SK-N-SH treated with all-trans-retinoic acid at 6 μM for 48 hours (cell line): ENCODE results near the gene HSD17B14.

Experiments used
- ATAC-seq: fragments of 200-7000 bp; cut with Tn5 transposase; 3 replicates; pipeline ENCODE4 v1.9.1; 2020; ENCODE audit warnings: mild to moderate bottlenecking, moderate library complexity
- CREB5 ChIP-seq: fragments of 250-450 bp; sonication (Bioruptor Pico); IDR thresholded peaks from 2 replicates; pipeline ENCODE4 v1.5.1; 2020; ENCODE audit warnings: low read depth, mild to moderate bottlenecking, moderate library complexity
- CSDC2 ChIP-seq: fragments of 250-450 bp; sonication (Bioruptor Pico); IDR thresholded peaks from 2 replicates; pipeline ENCODE4 v1.5.0; 2020; ENCODE audit warnings: mild to moderate bottlenecking, moderate library complexity
- CSRNP3 ChIP-seq: fragments of 250-450 bp; sonication (Bioruptor Pico); IDR thresholded peaks from 2 replicates; pipeline ENCODE4 v1.5.1; 2021; ENCODE audit warnings: mild to moderate bottlenecking, moderate library complexity
- ESRRG ChIP-seq: fragments of 250-450 bp; sonication (Bioruptor Pico); IDR thresholded peaks from 2 replicates; pipeline ENCODE4 v1.6.1; 2021; ENCODE audit warnings: mild to moderate bottlenecking
- GLIS3 ChIP-seq: fragments of 250-450 bp; sonication (Bioruptor Pico); IDR thresholded peaks from 2 replicates; pipeline ENCODE4 v1.5.0; 2020; ENCODE audit warnings: mild to moderate bottlenecking, moderate library complexity
- ISL1 ChIP-seq: fragments of 250-450 bp; sonication (Bioruptor Pico); IDR thresholded peaks from 2 replicates; pipeline ENCODE4 v2.1.2; 2022; ENCODE audit warnings: mild to moderate bottlenecking, moderate library complexity
- OSR1 ChIP-seq: fragments of 250-450 bp; sonication (Bioruptor Pico); IDR thresholded peaks from 2 replicates; pipeline ENCODE4 v1.8.0; 2022; ENCODE audit warnings: moderate library complexity, mild to moderate bottlenecking, inconsistent platforms
- RARB ChIP-seq: fragments of 250-450 bp; sonication (Bioruptor Pico); IDR thresholded peaks from 2 replicates; pipeline ENCODE4 v1.8.0; 2021; ENCODE audit warnings: mild to moderate bottlenecking, moderate library complexity
- SNAI2 ChIP-seq: fragments of 250-450 bp; sonication (Bioruptor Pico); IDR thresholded peaks from 2 replicates; pipeline ENCODE4 v1.5.0; 2020; ENCODE audit warnings: mild to moderate bottlenecking, moderate library complexity
- TCF4 ChIP-seq: fragments of 250-450 bp; sonication (Bioruptor Pico); IDR thresholded peaks from 2 replicates; pipeline ENCODE4 v1.8.0; 2021; ENCODE audit warnings: mild to moderate bottlenecking, moderate library complexity, borderline replicate concordance
- TSHZ2 ChIP-seq: fragments of 250-450 bp; sonication (Bioruptor Pico); IDR thresholded peaks from 2 replicates; pipeline ENCODE4 v1.5.0; 2020; ENCODE audit warnings: mild to moderate bottlenecking, moderate library complexity
- ZC3H10 ChIP-seq: fragments of 250-450 bp; sonication (Bioruptor Pico); IDR thresholded peaks from 2 replicates; pipeline ENCODE4 v1.5.1; 2021; ENCODE audit warnings: mild to moderate bottlenecking, moderate library complexity
- ZFP30 ChIP-seq: fragments of 450-650 bp; formaldehyde crosslinking; IDR thresholded peaks from 2 replicates; pipeline ENCODE4 v1.5.0; 2022; ENCODE audit warnings: mild to moderate bottlenecking, moderate library complexity
- ZNF565 ChIP-seq: fragments of 450-650 bp; formaldehyde crosslinking; conservative IDR thresholded peaks from 2 replicates; pipeline ENCODE4 v1.5.0; 2020; ENCODE audit warnings: low read depth, mild to moderate bottlenecking, moderate library complexity
- ZNF70 ChIP-seq: fragments of 450-650 bp; formaldehyde crosslinking; IDR thresholded peaks from 2 replicates; pipeline ENCODE4 v1.5.0; 2020; ENCODE audit warnings: mild to moderate bottlenecking, moderate library complexity
- ZNF8 ChIP-seq: fragments of 450-650 bp; formaldehyde crosslinking; IDR thresholded peaks from 2 replicates; pipeline ENCODE4 v1.5.0; 2020; ENCODE audit warnings: mild to moderate bottlenecking, moderate library complexity
- TF ChIP-seq, protein P1 (sequence below): fragments of 250-450 bp; sonication (Bioruptor Pico); IDR thresholded peaks from 2 replicates; pipeline ENCODE4 v1.8.0; 2020; ENCODE audit warnings: mild to moderate bottlenecking, moderate library complexity, borderline replicate concordance
- TF ChIP-seq, protein P2 (sequence below): fragments of 250-450 bp; sonication (Bioruptor Pico); IDR thresholded peaks from 2 replicates; pipeline ENCODE4 v1.8.0; 2021; ENCODE audit warnings: low read depth, mild to moderate bottlenecking, moderate library complexity, borderline replicate concordance

The HSD17B14 gene

GRCh38 chr19:48858984-48859710, 22.9 kb upstream of the HSD17B14 start (continued):
- no peak for TF ChIP-seq TSHZ2 (CRISPR knock-in tag)

DNA sequence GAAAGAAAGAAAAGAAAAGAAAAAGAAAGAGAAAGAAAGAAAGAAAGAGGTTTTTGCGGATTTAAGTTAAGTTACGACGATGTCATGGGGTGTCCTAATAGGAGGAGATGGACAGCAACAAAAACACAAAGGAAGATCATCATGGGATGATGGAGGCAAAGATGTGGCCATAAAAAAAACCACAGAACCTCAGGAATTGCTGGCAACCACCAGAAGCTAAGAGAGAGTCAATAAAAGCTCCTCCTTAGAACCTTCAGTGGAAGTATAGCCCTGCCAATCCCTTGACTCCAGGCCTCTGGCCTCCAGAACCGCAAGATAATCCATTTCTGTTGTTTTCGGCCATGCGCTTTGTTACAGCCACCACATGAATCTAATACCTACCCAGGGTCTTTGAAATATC, 20.6 kb upstream of the HSD17B14 start:
- TF ChIP-seq ZNF565 (CRISPR knock-in tag) (no peak), ESRRG (CRISPR knock-in tag) (no peak), TCF4 (CRISPR knock-in tag) (no peak), CSRNP3 (CRISPR knock-in tag) (no peak), ZNF70 (CRISPR knock-in tag) (no peak), CREB5 (CRISPR knock-in tag) (no peak), OSR1 (CRISPR knock-in tag) (no peak), RARB (CRISPR knock-in tag) (no peak), GLIS3 (CRISPR knock-in tag) (no peak), ZNF8 (CRISPR knock-in tag) (no peak), ZFP30 (CRISPR knock-in tag) (no peak), TSHZ2 (CRISPR knock-in tag) (no peak), SNAI2 (no peak), CSDC2 (CRISPR knock-in tag) (no peak), ISL1 (CRISPR knock-in tag) (no peak), ZC3H10 (CRISPR knock-in tag) (no peak)
- TF ChIP-seq, protein P1, sequence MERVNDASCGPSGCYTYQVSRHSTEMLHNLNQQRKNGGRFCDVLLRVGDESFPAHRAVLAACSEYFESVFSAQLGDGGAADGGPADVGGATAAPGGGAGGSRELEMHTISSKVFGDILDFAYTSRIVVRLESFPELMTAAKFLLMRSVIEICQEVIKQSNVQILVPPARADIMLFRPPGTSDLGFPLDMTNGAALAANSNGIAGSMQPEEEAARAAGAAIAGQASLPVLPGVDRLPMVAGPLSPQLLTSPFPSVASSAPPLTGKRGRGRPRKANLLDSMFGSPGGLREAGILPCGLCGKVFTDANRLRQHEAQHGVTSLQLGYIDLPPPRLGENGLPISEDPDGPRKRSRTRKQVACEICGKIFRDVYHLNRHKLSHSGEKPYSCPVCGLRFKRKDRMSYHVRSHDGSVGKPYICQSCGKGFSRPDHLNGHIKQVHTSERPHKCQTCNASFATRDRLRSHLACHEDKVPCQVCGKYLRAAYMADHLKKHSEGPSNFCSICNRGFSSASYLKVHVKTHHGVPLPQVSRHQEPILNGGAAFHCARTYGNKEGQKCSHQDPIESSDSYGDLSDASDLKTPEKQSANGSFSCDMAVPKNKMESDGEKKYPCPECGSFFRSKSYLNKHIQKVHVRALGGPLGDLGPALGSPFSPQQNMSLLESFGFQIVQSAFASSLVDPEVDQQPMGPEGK, result no peak
- TF ChIP-seq, protein P2, sequence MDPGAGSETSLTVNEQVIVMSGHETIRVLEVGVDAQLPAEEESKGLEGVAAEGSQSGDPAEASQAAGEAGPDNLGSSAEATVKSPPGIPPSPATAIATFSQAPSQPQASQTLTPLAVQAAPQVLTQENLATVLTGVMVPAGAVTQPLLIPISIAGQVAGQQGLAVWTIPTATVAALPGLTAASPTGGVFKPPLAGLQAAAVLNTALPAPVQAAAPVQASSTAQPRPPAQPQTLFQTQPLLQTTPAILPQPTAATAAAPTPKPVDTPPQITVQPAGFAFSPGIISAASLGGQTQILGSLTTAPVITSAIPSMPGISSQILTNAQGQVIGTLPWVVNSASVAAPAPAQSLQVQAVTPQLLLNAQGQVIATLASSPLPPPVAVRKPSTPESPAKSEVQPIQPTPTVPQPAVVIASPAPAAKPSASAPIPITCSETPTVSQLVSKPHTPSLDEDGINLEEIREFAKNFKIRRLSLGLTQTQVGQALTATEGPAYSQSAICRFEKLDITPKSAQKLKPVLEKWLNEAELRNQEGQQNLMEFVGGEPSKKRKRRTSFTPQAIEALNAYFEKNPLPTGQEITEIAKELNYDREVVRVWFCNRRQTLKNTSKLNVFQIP, result no peak
- no peak for ATAC-seq

DNA sequence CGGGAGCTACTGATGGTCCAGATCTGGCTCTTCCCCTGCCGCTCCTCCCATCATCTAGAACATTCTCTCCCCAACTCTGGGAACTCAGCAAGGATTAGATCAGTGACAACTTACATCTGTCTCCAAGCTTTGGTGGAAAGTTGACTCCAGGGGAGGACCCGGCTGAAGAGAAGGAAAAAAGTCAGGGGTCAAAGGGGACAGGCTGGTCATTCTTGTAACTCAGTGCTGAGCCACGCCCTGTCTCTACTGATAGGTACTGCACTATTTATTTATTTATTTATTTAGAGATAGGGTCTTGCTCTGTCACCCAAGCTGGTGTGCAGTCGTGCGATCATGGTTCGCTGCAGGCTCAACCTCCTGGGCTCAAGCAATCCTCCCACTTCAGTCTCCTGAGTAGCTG, 17.8 kb upstream of the HSD17B14 start:
- no peak for ATAC-seq
- TF ChIP-seq ZNF8 (CRISPR knock-in tag) (no peak), ESRRG (CRISPR knock-in tag) (no peak), RARB (CRISPR knock-in tag) (no peak), GLIS3 (CRISPR knock-in tag) (no peak), ZC3H10 (CRISPR knock-in tag) (no peak), OSR1 (CRISPR knock-in tag) (no peak), CSDC2 (CRISPR knock-in tag) (no peak), SNAI2 (no peak)
